ENCODE measurements around the gene GALNT17. TPM values are rescaled to one million over a fixed set of nuclear protein-coding genes. Genes with fewer than 3 reads are reported as not detected.

GALNT17 gene
- total RNA-seq: not detected

DNA sequence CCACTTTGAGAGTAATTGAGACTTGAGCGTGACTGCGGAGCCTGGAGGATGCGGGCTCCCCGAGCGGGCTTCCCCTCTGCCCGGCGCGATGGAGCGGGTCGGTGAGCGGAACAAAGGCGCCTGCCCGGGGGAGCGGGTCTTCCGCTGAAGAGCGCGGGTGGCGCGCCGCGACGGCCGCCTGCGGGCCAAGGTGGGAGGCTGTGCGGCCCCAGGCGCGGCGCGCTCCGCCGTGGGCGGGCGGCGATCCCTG, at the start of gene GALNT17:
Gene GALNT17, plus strand, starts transcription at position 18 of the 250 bp plus-strand sequence.
- DNase-seq: no peak
- no peak for ATAC-seq
- Mint-ChIP-seq H3K9me3 (ENCODE audit: low read depth) (no peaks in the 10 kb centered on the region), H3K27ac (peak within 1 kb of the TSS; percentile 61), H3K27me3 (peaks cover 24% of the 10 kb centered on the region), H3K4me1 (no peaks in the 10 kb centered on the region), H3K36me3 (peaks cover 4% of the 10 kb centered on the region), H3K4me3 (no peak within 1 kb of the TSS)
- CTCF ChIA-PET: no interaction called here

DNA sequence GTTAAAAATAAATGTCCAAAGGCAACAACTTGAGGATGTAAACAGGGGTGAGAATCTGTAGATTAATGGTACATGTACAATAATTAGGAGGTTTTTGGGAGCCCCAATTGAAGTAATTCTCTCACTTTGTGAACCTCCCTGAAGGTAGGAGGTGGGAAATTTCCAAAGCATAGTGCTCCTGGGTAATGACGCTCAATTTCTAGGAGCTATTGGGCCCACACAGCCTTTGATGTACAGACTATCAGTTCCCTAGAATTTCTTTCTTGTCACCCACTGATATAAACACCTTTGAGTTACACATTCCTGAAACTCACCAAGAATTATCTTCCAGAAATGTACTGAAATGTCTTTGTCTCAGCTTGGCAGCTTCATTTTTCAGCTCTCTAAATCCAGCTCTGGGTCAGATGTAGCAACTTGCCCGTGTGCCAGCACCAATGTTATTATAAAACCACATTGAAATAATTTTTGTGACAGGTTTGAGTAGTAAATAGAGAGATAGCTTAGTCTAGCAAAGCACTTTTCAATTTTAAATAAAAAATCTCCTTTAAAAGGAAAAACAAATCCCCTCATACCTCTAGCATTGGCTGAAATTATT, 36.6 kb upstream of the GALNT17 start:
- H3K4me3 Mint-ChIP-seq: no peak overlapping the region
- H3K4me1 Mint-ChIP-seq: no peaks in the 10 kb centered on the region
- CTCF ChIA-PET: no interaction called here
- peaks cover 21% of the 10 kb centered on the region for H3K9me3 Mint-ChIP-seq (ENCODE audit: low read depth)
- H3K27me3 Mint-ChIP-seq: no peaks in the 10 kb centered on the region
- no peak for ATAC-seq
- H3K27ac Mint-ChIP-seq: no peak overlapping the region
- DNase-seq: no peak
- H3K36me3 Mint-ChIP-seq: no peaks in the 10 kb centered on the region

GRCh38 chr7:71096351-71096750, 35.6 kb upstream of the GALNT17 start:
- Mint-ChIP-seq H3K9me3 (ENCODE audit: low read depth) (peaks cover 18% of the 10 kb centered on the region), H3K27me3 (no peaks in the 10 kb centered on the region), H3K4me1 (no peaks in the 10 kb centered on the region), H3K4me3 (no peak overlapping the region), H3K27ac (no peak overlapping the region), H3K36me3 (no peaks in the 10 kb centered on the region)
- CTCF ChIA-PET: no interaction called here
- ATAC-seq (no peak), DNase-seq (no peak)

DNA sequence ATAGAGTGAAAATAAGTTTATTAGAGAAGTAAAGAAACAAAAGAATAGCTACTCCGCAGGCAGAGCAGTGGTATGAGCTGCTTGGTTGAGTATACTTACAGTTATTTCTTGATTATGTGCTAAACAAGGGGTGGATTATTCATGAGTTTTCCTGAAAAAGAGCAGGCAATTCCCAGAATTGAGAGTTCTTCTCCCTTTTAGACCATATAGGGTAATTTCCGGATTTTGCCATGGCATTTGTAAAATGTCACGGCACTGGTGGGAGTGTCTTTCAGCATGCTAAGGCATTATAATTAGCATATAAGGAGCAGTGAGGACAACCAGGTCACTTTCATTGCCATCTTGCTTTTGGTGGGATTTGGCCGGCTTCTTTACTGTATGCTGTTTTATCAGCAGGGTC, 25.7 kb upstream of the GALNT17 start:
- Mint-ChIP-seq H3K27me3 (no peaks in the 10 kb centered on the region), H3K4me1 (no peaks in the 10 kb centered on the region), H3K36me3 (no peaks in the 10 kb centered on the region), H3K9me3 (ENCODE audit: low read depth) (peaks cover 5% of the 10 kb centered on the region), H3K4me3 (no peak overlapping the region), H3K27ac (no peak overlapping the region)
- ATAC-seq (no peak), DNase-seq (no peak)
- CTCF ChIA-PET: no interaction called here

- CTCF ChIA-PET: no interaction called here
- Mint-ChIP-seq H3K27me3 (no peaks in the 10 kb centered on the region), H3K4me1 (no peaks in the 10 kb centered on the region), H3K4me3 (no peak overlapping the region), H3K9me3 (ENCODE audit: low read depth) (peaks cover 18% of the 10 kb centered on the region), H3K27ac (no peak overlapping the region), H3K36me3 (no peaks in the 10 kb centered on the region)
- ATAC-seq (no peak), DNase-seq (no peak)
Observed at GRCh38 chr7:71112436-71112835, 19.5 kb upstream of the GALNT17 start.

DNA sequence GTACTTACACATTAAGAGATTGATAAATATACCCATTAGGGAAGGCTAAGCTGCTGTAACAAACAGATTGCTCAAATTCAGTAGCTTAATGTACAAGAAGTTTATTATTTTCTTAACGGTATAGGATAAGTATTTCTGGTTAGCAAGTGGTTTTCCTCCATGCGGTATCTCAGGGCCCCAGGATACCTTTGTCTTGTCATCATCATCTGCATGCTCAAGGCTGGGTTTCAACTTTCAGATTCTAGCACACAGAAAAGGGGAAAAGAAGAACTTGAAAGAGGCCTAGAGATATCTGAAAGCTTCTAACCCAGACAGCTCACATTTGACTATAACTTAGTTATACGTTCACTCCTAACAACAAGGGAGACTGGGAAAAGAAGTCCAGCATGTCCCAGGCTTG, 11.8 kb upstream of the GALNT17 start:
- Mint-ChIP-seq H3K4me1 (no peaks in the 10 kb centered on the region), H3K9me3 (ENCODE audit: low read depth) (peaks cover 7% of the 10 kb centered on the region), H3K27me3 (no peaks in the 10 kb centered on the region), H3K27ac (no peak overlapping the region), H3K4me3 (no peak overlapping the region), H3K36me3 (no peaks in the 10 kb centered on the region)
- ATAC-seq (no peak), DNase-seq (no peak)
- CTCF ChIA-PET: no interaction called here

DNA sequence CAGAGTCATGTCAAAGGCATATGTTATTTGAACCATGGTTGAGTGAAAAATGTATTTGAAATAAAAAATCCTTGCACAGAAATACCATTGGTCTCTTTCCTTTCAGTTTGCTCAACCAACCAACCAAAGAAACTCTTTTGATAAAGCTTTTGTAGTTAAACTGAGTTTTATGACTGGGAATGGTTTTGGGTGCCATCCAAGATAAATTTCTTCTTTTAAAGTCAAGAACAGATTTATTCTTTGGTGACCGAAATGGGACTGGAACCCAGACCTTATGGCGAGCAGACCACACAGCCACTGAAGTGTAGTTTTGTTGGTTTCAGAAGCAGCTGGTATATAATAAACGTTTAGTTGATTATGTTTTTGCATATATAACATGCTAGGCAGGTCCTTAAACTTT, 2.8 kb upstream of the GALNT17 start:
- DNase-seq: no peak
- no peak overlapping the region for H3K27ac Mint-ChIP-seq
- H3K4me3 Mint-ChIP-seq: no peak overlapping the region
- CTCF ChIA-PET: no interaction called here
- peaks cover 24% of the 10 kb centered on the region for H3K27me3 Mint-ChIP-seq
- ATAC-seq: no peak
- H3K36me3 Mint-ChIP-seq: peaks cover 4% of the 10 kb centered on the region
- H3K4me1 Mint-ChIP-seq: no peaks in the 10 kb centered on the region
- no peaks in the 10 kb centered on the region for H3K9me3 Mint-ChIP-seq (ENCODE audit: low read depth)

DNA sequence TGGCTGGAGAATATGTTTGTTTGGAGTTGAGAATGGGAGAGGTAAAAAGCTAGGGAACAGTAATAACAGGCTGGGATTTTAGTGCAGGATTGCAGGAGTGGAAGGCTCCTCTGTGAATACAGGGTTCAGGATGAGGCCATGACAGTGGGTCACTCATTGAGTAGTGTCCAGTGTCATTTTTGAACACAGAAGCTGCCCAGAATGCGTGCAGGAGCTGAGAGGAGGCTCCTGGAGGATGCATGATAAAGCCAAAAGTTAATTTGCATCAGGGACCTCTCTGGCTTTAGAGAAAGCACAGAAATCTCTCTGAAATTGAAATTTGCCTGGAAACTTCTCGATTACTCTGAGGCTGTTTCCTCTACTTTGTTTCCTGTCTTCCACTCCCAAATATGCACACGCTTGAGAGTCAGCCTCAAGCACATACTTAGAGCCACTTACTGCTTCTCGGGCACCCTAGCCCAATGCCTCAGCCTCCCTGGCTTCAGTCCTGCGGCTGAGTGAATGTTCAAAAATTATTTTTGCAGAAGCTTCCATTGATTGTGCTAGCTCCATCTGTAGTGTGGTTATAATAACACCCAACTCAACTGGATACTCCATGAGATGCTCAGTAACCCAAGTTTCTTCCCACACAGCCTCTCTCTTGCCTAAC, 1.8 kb upstream of the GALNT17 start:
- no peak for DNase-seq
- CTCF ChIA-PET: no interaction called here
- Mint-ChIP-seq H3K4me1 (no peaks in the 10 kb centered on the region), H3K36me3 (peaks cover 4% of the 10 kb centered on the region), H3K27me3 (peaks cover 24% of the 10 kb centered on the region), H3K4me3 (no peak overlapping the region), H3K27ac (no peak overlapping the region), H3K9me3 (ENCODE audit: low read depth) (no peaks in the 10 kb centered on the region)
- no peak for ATAC-seq

DNA sequence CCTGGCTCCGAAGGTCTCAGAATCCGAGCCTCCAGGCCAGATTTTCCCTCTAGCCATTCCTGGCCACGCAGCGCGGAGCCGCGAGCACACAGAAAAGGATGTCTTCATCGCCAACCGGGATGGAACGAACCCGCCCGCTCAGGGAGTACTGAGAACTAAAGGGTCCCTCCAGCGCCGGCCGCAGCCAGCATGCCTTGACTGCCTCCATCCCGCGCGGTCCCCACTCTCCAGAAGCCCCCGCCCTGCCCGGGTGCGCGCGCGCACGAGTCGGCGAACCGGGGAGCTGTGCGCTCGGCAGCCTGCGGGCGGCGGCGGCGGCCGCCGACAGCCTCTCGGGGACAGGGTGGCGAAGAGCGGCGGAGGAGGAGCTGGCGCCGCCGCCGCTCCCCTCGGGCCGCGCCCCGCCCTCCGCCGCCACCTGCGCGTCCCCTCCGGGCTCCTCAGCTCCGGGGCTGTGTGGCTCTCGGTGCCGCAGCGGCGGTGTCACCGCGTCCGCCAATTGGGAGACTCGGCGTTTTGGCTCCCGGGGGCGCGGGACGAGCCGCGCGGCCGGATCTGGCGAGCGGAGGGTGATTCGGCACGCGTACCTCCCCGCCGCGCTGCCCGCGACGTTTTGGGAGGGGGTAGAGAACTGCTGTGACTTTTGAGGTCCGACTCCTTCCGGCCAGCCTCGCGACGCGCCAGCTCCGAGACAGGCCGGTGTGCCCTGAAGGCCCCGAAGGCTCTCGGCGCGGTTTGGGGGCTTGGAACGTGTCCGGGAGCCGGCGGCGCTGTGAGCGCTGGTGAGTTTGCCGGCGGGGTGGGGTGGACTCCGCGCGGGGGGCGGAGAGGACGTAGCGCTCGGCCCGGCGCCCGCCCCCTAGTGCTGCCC, 453 bp upstream of the GALNT17 start:
- ATAC-seq (no peak), DNase-seq (no peak)
- Mint-ChIP-seq H3K9me3 (ENCODE audit: low read depth) (no peaks in the 10 kb centered on the region), H3K27me3 (peaks cover 24% of the 10 kb centered on the region), H3K4me3 (no peak overlapping the region), H3K36me3 (peaks cover 4% of the 10 kb centered on the region), H3K27ac (no peak overlapping the region), H3K4me1 (no peaks in the 10 kb centered on the region)
- CTCF ChIA-PET: no interaction called here

DNA sequence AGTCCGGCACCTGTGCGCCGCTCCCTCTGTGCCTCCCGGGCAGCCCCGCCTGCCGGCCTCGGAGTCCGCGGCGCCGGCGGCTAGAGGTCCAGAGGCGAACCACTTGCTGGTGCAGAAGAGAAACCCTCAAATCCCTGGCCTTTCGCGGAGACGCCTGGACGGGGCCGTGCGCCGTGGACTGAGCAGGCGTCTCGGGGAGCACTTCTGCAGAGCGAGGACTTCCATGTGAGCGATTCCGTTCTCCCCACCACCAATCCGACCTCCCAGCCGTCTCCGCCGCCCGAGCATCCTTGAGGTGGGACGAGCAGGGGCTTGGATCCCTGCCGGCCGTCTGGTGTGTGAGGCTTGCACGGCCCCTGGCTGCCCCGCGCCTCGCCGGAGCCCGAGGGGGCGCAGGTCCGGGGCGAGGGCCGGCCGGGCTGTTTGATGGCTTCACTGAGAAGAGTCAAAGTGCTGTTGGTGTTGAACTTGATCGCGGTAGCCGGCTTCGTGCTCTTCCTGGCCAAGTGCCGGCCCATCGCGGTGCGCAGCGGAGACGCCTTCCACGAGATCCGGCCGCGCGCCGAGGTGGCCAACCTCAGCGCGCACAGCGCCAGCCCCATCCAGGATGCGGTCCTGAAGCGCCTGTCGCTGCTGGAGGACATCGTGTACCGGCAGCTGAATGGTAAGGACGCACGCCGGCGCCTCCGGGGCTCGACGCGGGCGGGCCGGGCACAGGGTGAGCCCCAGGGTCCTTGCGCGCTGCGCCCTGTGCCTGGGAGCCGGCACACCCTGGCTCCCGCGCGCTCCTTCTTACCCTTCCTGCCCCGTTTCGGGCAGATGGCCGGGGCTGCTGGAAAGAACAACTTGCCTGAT, 660 bp downstream of the GALNT17 start:
- H3K4me3 Mint-ChIP-seq: no peak overlapping the region
- ATAC-seq (no peak), DNase-seq (no peak)
- CTCF ChIA-PET: no interaction called here
- peak overlapping the region; percentile 57 for H3K27ac Mint-ChIP-seq
- no peaks in the 10 kb centered on the region for H3K9me3 Mint-ChIP-seq (ENCODE audit: low read depth)
- no peaks in the 10 kb centered on the region for H3K4me1 Mint-ChIP-seq
- peaks cover 24% of the 10 kb centered on the region for H3K27me3 Mint-ChIP-seq
- peaks cover 4% of the 10 kb centered on the region for H3K36me3 Mint-ChIP-seq

GRCh38 chr7:71133232-71133622, 1.3 kb downstream of the GALNT17 start:
- Mint-ChIP-seq H3K27ac (peak overlapping the region; percentile 57), H3K9me3 (ENCODE audit: low read depth) (no peaks in the 10 kb centered on the region), H3K4me3 (no peak overlapping the region), H3K27me3 (peaks cover 24% of the 10 kb centered on the region), H3K36me3 (peaks cover 4% of the 10 kb centered on the region), H3K4me1 (no peaks in the 10 kb centered on the region)
- CTCF ChIA-PET: no interaction called here
- ATAC-seq (no peak), DNase-seq (no peak)

DNA sequence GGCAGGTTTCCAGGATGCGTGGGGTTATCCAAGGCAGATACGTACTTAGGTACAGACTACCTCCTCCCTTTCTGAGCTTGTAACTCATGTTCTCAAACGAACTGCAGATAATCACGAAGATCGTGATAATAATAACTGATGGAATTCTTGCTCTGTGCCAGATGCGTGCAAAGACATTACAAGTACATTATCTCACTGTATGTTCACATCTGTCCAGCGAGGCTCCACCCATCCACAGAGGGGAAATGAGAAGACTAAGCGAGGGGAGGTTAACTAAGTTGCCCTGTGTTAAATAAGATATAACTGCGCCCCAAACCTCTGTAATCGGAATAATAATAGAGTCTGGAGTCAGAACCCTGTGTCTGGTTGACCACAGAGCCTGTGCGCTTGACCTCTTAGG, 1.9 kb downstream of the GALNT17 start:
- Mint-ChIP-seq H3K27me3 (peaks cover 24% of the 10 kb centered on the region), H3K36me3 (peaks cover 4% of the 10 kb centered on the region), H3K27ac (no peak overlapping the region), H3K9me3 (ENCODE audit: low read depth) (no peaks in the 10 kb centered on the region), H3K4me1 (no peaks in the 10 kb centered on the region), H3K4me3 (no peak overlapping the region)
- ATAC-seq (no peak), DNase-seq (no peak)
- CTCF ChIA-PET: no interaction called here

DNA sequence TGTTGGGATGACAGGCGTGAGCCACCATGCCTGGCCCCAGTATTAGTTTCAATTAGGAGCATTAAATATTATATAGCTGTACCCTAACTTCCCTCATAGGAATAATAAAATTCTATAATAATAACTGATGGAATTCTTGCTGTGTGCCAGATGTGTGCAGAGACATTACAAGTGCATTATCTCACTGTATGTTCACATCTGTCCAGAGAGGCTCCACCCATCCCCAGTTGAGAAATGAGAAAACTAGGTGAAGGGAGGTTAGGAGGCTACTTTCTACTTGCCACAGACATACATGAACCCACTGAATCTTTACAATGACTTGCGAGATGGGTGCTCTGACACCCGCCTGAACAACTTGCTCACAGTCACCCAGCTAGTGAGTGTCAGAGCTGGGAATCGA, 3.2 kb downstream of the GALNT17 start:
- ATAC-seq: no peak
- no peak overlapping the region for H3K4me3 Mint-ChIP-seq
- peaks cover 4% of the 10 kb centered on the region for H3K36me3 Mint-ChIP-seq
- CTCF ChIA-PET: no interaction called here
- peaks cover 21% of the 10 kb centered on the region for H3K27me3 Mint-ChIP-seq
- H3K27ac Mint-ChIP-seq: no peak overlapping the region
- DNase-seq: no peak
- no peaks in the 10 kb centered on the region for H3K4me1 Mint-ChIP-seq
- H3K9me3 Mint-ChIP-seq (ENCODE audit: low read depth): peaks cover 4% of the 10 kb centered on the region

Data from activated CD8-positive, alpha-beta memory T cell treated with anti-CD3 and anti-CD28 coated beads, Interleukin-2, amount 10 ng/mL, durations not matched to agents 7 days and 5 days (primary cell).